Muscle layer of duodenum (tissue), 2 donors: ENCODE results near the gene RFXANK.

ENCODE experiments used
- H3K27ac ChIP-seq: one replicate; pipeline ENCODE4 v1.7.0; 2013; ENCODE audit warnings: mild to moderate bottlenecking, low read length
- H3K27me3 ChIP-seq: one replicate; pipeline ENCODE4 v1.7.0; 2013; ENCODE audit warnings: low read depth, mild to moderate bottlenecking, control low read depth, low read length
- H3K36me3 ChIP-seq, 2 donors: one replicate each; pipeline ENCODE4 v1.7.0; 2013; ENCODE audit warnings: low read length in 2 of 2, control low read depth in 1 of 2, mild to moderate bottlenecking in 1 of 2; ENCODE audit not compliant: insufficient read depth in 2 of 2, control insufficient read depth in 1 of 2
- H3K4me1 ChIP-seq, 2 donors: one replicate each; pipeline ENCODE4 v1.7.0; 2013; ENCODE audit warnings: low read length in 2 of 2, mild to moderate bottlenecking in 2 of 2, control low read depth in 1 of 2, moderate library complexity in 1 of 2; ENCODE audit not compliant: insufficient read depth in 2 of 2, control insufficient read depth in 1 of 2
- H3K4me3 ChIP-seq, 2 donors: one replicate each; pipeline ENCODE4 v1.7.0; 2013; ENCODE audit warnings: low read length in 2 of 2, low read depth in 1 of 2, mild to moderate bottlenecking in 1 of 2
- H3K9me3 ChIP-seq, 2 donors: one replicate each; pipeline ENCODE4 v1.7.0; 2013; ENCODE audit warnings: low read length in 2 of 2, control low read depth in 1 of 2, mild to moderate bottlenecking in 1 of 2; ENCODE audit not compliant: control insufficient read depth in 1 of 2
- donor health status: healthy.

Gene RFXANK

DNA sequence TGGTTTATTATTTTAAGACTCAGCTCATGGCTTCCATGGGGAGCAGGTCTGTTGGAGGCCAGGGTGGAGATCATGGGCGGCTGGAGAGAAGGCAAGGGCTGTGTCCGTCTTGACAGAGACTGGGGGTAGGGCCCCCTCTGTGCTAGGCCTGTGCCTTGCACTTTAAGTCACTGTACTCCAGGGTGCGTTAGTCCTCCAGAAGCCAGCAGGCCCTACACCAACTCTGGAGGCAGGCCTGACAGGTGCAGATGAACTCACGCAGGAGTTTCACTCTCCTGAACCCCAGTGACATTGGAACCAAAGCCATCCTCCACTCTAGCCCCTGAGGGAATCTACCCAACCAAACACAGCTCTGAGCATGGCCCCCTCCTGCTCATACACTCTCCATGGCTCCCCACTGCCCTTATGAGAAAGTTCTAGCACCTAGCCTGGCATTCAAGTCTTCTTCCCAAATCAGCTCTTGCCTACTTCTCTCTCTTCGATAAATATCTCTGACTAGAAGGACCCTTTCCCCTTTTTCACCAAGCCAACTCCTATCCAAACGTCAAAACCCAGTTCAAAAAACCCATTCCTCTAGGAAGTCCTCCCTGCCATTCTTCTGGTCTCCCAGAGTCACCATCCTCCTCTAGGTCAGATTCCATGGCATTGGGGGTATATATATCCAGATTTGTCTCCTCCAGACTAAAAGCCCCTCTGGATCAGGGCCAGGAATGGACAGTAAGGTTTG lies 37.1 kb upstream of the RFXANK start:
- H3K9me3 ChIP-seq: no peaks in the 10 kb centered on the region
- H3K27ac ChIP-seq: no peak overlapping the region
- peaks cover 0 to 12% of the 10 kb centered on the region in 2 donors for H3K36me3 ChIP-seq
- H3K4me1 ChIP-seq: no peaks in the 10 kb centered on the region
- H3K27me3 ChIP-seq: no peaks in the 10 kb centered on the region
- no peak overlapping the region for H3K4me3 ChIP-seq

GRCh38 chr19:19155495-19156219 lies 36.4 kb upstream of the RFXANK start:
- Histone ChIP-seq H3K4me3 (no peak overlapping the region), H3K4me1 (no peaks in the 10 kb centered on the region), H3K27ac (no peak overlapping the region), H3K36me3 (peaks cover 0 to 12% of the 10 kb centered on the region in 2 donors), H3K9me3 (no peaks in the 10 kb centered on the region), H3K27me3 (no peaks in the 10 kb centered on the region)

GRCh38 chr19:19157808-19158207 lies 34.2 kb upstream of the RFXANK start:
- H3K36me3 ChIP-seq: peaks cover 0 to 12% of the 10 kb centered on the region in 2 donors
- H3K27me3 ChIP-seq: no peaks in the 10 kb centered on the region
- no peaks in the 10 kb centered on the region for H3K4me1 ChIP-seq
- H3K9me3 ChIP-seq: no peaks in the 10 kb centered on the region
- no peak overlapping the region for H3K4me3 ChIP-seq
- H3K27ac ChIP-seq: no peak overlapping the region

DNA sequence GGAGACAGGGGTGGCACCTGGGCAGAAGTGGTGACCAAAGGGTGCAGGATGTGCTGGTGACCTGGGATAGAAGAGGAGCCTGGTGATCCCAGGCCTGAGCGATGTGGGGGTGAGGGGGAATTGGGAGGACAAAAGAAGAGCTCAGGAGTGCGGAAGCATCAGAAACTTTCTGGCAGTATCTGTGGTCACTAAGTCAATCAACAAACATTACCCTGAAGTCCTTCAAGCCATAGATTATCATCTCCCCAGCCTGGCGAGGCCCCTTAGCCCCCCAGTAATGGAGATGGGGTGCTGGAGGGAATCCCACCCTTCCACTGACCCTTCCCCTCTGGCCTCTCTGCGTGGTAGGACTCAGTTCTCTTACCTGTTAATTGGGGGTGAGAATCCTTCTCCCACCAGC lies 32.5 kb upstream of the RFXANK start:
- Histone ChIP-seq H3K27ac (no peak overlapping the region), H3K36me3 (peaks cover 0 to 12% of the 10 kb centered on the region in 2 donors), H3K4me3 (no peak overlapping the region), H3K4me1 (no peaks in the 10 kb centered on the region), H3K27me3 (no peaks in the 10 kb centered on the region), H3K9me3 (no peaks in the 10 kb centered on the region)

DNA sequence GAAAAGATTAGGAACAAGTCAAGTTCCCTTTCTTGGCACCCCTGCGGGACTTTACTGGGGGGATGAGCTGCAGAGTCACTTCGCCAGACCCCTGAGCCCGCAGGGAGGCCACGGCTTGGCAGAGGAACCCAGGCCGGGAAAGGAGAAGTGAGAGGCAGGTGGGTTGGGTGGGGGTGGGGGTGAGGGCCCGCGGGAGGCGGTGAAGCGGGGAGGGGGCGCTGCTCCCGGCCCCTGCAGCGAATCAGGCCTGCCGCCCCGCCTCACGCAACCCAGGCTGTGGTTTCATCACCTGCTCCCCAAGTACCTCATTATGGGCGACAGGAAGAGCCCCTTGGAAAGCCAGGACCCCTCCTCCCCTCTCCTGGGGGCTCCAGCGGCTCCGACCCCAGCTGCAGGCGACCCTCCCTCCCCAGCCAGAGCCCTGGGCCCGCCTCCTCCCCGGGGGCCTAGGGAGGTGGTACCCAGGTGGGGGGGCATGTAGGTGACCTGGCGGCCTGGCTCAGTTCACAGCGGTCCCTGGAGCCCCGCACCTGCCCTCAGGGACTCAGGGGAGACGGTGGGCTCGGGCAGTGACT lies 31.5 kb upstream of the RFXANK start:
- Histone ChIP-seq H3K4me3 (no peak overlapping the region), H3K27ac (no peak overlapping the region), H3K36me3 (peaks cover 0 to 12% of the 10 kb centered on the region in 2 donors), H3K27me3 (no peaks in the 10 kb centered on the region), H3K4me1 (no peaks in the 10 kb centered on the region), H3K9me3 (no peaks in the 10 kb centered on the region)

GRCh38 chr19:19162495-19162894 lies 29.6 kb upstream of the RFXANK start:
- H3K27ac ChIP-seq: no peak overlapping the region
- H3K4me1 ChIP-seq: no peaks in the 10 kb centered on the region
- no peaks in the 10 kb centered on the region for H3K9me3 ChIP-seq
- H3K27me3 ChIP-seq: no peaks in the 10 kb centered on the region
- H3K36me3 ChIP-seq: no peaks in the 10 kb centered on the region
- H3K4me3 ChIP-seq: no peak overlapping the region

DNA sequence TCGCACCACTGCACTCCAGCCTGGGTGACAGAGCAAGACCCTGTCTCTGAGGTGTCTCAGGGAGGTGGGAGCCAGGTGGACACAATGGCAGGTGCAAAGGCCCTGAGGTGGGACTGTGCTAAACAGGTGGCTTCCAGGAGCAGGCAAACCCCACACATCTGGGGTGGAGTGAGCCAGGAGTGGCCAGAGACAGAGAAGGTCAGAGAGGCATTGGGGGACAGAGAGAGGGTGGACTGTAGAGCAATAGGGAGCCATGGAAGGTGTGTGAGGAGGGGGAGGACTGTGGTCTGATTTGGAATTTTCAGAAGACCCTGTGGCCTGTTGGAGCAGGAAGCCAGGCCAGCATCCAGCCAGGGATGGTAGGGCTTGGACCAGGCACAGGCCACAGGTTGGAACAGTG lies 26.7 kb upstream of the RFXANK start:
- H3K4me3 ChIP-seq: no peak overlapping the region
- H3K9me3 ChIP-seq: no peaks in the 10 kb centered on the region
- H3K4me1 ChIP-seq: peaks cover 0 to 7% of the 10 kb centered on the region in 2 donors
- H3K27me3 ChIP-seq: no peaks in the 10 kb centered on the region
- H3K36me3 ChIP-seq: no peaks in the 10 kb centered on the region
- H3K27ac ChIP-seq: no peak overlapping the region

GRCh38 chr19:19167612-19168011 lies 24.4 kb upstream of the RFXANK start:
- no peak overlapping the region for H3K27ac ChIP-seq
- H3K4me1 ChIP-seq: peaks cover 0 to 11% of the 10 kb centered on the region in 2 donors
- no peaks in the 10 kb centered on the region for H3K9me3 ChIP-seq
- H3K36me3 ChIP-seq: no peaks in the 10 kb centered on the region
- no peaks in the 10 kb centered on the region for H3K27me3 ChIP-seq
- no peak overlapping the region for H3K4me3 ChIP-seq

GRCh38 chr19:19169236-19170052 lies 22.6 kb upstream of the RFXANK start:
- no peaks in the 10 kb centered on the region for H3K36me3 ChIP-seq
- H3K27ac ChIP-seq: no peak overlapping the region
- peak overlapping the region in 1 of 2 donors; percentile 50 for H3K4me3 ChIP-seq
- no peaks in the 10 kb centered on the region for H3K9me3 ChIP-seq
- no peaks in the 10 kb centered on the region for H3K27me3 ChIP-seq
- H3K4me1 ChIP-seq: peaks cover 0 to 11% of the 10 kb centered on the region in 2 donors

GRCh38 chr19:19170053-19170872 lies 21.8 kb upstream of the RFXANK start, which contains the start of gene MEF2B:
TSS of gene MEF2B (minus strand) at chr19:19170263. CDS start at chr19:19150735, 19,528 bp downstream.
- H3K9me3 ChIP-seq: no peaks in the 10 kb centered on the region
- peak within 1 kb of the TSS in 1 of 2 donors; percentile 50 for H3K4me3 ChIP-seq
- no peak within 1 kb of the TSS for H3K27ac ChIP-seq
- no peaks in the 10 kb centered on the region for H3K27me3 ChIP-seq
- H3K4me1 ChIP-seq: peaks cover 0 to 15% of the 10 kb centered on the region in 2 donors
- H3K36me3 ChIP-seq: no peaks in the 10 kb centered on the region
